ENCODE measurements around the gene HDAC4. TPM values are rescaled to one million over a fixed set of nuclear protein-coding genes. Genes with fewer than 3 reads are reported as not detected.

Gene HDAC4
- total RNA-seq, 1 experiment from 2014 or later = 11.3 TPM

DNA sequence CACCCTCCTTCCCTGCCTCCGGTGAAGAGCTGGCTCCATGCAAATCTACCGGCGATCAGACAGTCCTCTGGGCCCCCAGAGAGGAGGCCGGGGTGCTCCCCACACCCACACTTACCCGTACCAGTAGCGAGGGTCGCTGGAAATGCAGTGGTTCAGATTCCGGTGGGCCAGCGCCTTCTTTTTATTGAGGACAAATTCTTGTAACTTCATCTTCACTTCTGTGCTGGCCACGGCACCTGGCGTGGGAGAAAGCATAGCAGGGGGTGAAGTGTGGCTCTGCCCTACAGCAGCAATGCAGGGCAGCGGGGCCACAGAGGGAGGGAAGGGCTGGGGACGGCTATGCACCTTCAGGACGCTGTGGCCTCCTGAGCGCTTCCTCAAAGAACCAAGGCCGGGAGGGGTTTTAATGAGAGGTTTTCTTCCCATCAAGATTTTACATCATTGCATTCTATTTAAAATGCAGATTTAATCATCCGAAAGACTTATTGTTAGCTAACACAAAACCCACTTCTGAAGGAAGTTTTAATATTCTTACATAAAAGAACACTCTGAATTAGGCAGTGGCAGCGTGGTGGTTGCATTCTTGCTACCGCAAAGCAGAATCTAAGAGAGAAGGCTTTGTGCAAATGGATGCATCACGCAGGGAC lies 237.0 kb downstream of the HDAC4 start:
- Histone ChIP-seq H3K4me3 (no peak overlapping the region), H3K27me3 (no peaks in the 10 kb centered on the region), H3K36me3 (0 out of 2 replicates have a peak, but pooled peaks cover under 1% of the 10 kb centered on the region), H3K9me3 (replicated peaks) (no peaks in the 10 kb centered on the region), H3K4me1 (no peaks in the 10 kb centered on the region), H3K27ac (no peak overlapping the region)
- no peak for DNase-seq

DNA sequence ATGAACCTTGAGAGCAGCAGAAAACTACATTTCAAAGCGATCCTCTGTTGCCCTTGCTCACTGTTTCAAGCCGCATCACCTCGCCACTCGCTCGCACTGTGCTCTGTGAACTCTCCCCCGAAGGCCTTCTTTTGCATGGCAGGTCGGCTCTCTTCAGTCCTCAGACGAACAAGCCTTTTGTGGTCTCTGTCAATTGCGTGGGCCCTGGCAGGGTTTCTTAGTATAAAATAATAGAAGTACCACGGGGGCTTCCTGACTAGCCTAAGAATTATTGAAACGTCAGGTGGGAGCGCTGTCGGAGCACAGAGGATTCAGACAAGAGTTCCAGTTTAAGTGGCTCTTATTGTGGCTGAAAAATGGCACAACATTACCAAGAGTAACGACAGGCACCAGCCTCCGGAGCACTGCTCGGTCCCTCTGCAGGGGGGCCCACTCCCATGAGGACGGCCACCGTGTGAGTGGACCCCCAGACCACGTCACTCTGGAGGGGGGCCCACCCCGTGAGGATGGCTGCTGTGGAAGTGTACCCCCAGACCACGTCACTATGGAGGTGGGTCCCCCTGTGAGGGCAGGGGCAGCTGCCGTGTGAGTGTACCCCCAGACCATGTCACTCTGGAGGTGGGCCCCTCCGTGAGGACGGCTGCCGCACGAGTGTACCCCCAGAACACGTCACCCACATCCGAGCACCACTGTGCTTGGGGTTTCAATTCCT lies 237.7 kb downstream of the HDAC4 start:
- no peak overlapping the region for H3K4me3 ChIP-seq
- no peaks in the 10 kb centered on the region for H3K4me1 ChIP-seq
- no peak overlapping the region for H3K27ac ChIP-seq
- no peaks in the 10 kb centered on the region for H3K36me3 ChIP-seq
- H3K27me3 ChIP-seq = no peaks in the 10 kb centered on the region
- no peak for DNase-seq
- H3K9me3 ChIP-seq (replicated peaks) = no peaks in the 10 kb centered on the region

DNA sequence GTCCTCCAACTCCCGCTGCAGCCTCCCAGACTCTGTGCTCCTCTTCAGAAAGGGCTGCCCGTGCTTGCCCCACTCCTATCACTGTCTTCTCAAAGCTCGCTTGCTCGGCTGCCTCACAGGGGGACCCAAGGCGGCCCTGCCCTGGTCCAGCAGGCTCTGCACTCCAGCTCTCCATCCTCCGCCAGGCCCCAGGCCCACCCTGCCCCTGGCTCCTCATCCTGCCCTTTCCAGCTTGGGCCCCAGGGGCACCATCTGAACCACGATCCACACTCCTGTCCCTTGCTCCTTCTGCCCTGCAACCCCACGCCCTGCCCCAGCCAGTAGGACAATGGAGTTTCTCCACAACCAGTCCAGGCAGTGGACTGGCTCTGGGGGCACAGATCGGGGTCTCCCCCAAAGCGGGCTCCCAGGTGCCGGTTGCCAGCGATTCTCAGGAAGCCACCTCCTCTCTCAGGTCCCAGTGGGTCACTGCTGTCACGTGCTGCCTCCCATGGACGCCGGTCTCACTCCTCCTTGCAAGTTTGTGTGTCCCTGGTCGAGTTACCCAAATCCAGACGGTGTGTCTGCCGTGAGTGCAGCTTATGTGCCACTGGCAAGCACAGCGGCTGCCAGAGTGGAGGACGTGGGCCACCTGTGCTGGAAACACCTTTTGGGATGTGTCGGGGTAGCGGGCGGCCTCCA lies 238.5 kb downstream of the HDAC4 start:
- Histone ChIP-seq H3K4me1 (no peaks in the 10 kb centered on the region), H3K9me3 (replicated peaks) (no peaks in the 10 kb centered on the region), H3K36me3 (no peaks in the 10 kb centered on the region), H3K4me3 (no peak overlapping the region), H3K27me3 (no peaks in the 10 kb centered on the region), H3K27ac (no peak overlapping the region)
- no peak for DNase-seq

DNA sequence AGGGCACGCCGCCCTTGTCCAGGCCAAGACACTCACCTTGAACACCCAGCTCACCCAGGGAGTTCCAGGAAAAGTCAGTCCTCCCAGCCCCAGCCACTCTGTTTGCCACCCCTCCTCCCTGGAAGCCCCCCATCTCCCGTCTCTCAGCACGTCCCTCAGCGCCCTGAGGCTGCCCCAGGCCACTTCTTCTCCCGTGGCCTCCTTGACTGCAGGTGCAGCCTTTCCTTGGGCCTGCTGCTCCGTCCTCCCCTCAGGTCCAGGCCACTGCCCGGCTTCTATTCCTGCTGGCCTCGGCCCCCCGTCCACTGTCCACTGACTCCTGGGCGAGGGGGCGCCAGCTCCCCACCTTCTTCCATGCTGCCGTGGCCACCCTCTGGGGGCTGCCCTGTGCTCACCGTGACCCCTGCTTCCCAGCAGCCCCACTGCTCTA lies 239.1 kb downstream of the HDAC4 start:
- Histone ChIP-seq H3K4me1 (no peaks in the 10 kb centered on the region), H3K4me3 (no peak overlapping the region), H3K27me3 (no peaks in the 10 kb centered on the region), H3K27ac (no peak overlapping the region), H3K36me3 (no peaks in the 10 kb centered on the region), H3K9me3 (replicated peaks) (no peaks in the 10 kb centered on the region)
- DNase-seq = no peak

DNA sequence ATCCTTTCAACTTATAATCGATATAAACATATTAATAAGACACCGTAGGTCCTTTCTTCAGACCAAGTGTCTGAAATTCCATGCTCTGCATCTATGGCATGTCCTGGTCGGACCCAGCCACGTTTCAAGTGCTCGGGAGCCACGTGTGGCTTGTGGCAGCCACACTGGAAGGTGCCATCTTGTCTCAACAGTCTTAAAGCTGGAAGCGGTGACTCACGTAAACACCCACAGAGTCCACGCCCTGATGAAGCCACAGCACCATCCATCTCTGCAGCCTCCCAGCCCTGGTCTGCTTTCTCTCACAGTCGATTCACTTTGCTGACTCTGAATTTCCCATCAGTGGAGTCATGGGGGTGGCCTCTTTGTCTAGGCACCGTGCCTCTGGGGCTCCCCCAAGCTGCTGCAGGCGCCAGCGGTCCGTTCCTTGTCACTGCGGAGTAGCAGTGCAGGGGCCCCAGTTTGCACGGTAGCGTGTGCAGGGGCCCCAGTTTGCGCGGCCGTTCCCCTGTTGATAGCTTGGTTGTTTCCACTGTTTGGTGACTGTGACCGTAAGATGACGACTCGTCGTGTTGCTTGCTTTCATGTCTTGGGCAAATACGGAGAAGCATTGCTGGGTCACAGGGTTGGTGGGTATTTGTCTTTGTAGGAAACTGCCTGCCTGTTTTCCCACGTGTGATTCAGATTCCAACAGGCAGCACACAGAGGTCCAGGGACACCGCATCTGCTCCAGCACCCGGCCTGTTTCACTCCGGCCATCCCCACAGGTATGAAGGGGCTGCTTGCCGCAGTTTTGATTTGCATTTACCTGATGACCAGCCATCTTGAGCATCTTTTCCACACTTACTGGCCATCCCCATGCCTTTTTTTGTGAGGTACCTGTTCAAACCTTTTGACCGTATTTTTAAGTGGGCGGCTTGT lies 240.3 kb downstream of the HDAC4 start:
- Histone ChIP-seq H3K9me3 (replicated peaks) (no peaks in the 10 kb centered on the region), H3K36me3 (no peaks in the 10 kb centered on the region), H3K27me3 (no peaks in the 10 kb centered on the region), H3K4me1 (no peaks in the 10 kb centered on the region), H3K4me3 (no peak overlapping the region), H3K27ac (no peak overlapping the region)
- DNase-seq = no peak

DNA sequence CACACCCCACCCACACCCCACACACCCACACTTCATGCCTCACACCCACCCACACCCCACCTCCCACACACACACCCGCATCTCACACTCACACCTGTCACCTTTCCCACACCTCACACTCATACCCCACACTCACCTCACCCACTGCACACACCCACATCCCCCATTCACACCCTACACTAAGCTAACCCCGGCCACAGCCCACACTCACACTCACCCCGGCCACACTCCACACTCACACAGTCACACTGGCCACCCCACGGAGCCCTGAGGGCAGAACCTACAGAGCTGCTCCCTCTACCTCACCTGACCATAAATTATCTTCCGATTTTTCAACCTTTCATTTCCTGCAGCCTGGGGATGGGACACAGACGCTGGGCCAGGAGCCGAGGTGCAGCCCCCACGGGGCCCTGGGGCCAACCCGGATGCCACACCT lies 241.3 kb downstream of the HDAC4 start:
- no peaks in the 10 kb centered on the region for H3K4me1 ChIP-seq
- no peak overlapping the region for H3K27ac ChIP-seq
- no peak for DNase-seq
- H3K36me3 ChIP-seq = no peaks in the 10 kb centered on the region
- no peaks in the 10 kb centered on the region for H3K27me3 ChIP-seq
- H3K4me3 ChIP-seq = no peak overlapping the region
- H3K9me3 ChIP-seq (replicated peaks) = no peaks in the 10 kb centered on the region

DNA sequence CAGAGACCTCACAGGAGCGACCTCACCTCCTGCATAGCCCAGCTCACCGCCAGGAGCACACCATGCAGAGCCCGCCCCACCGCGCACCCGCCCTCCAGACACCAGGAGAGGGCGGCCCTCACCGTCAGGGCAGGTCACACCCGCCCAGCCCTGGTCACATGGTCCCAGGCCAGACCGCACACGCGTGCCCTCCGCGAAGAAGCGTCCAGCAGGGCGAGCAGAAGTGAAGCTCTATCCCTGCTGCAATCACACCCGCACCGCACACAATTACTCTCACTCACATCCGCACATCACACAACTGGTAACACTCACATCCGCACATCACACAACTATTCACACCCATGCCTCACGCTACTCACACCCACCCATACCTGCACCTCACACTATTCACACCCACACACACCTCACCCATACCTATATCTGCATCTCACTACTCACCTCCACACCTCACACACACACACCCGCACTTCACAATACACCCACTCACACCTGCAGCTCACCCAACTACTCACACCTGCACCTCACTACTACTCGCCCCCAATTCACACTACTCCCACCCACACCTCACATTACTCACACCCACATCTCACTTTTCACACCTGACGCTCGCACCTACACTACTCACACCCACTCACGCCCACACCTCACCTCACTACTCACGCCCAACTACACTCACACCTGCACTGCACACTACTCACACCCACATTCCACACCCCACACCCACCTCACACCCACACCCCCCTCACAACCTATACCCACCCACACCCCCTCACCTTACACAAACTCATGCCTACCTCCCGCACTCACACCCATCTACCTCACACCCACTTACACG lies 242.0 kb downstream of the HDAC4 start:
- Histone ChIP-seq H3K9me3 (replicated peaks) (no peaks in the 10 kb centered on the region), H3K27ac (no peak overlapping the region), H3K4me1 (no peaks in the 10 kb centered on the region), H3K36me3 (no peaks in the 10 kb centered on the region), H3K4me3 (no peak overlapping the region), H3K27me3 (no peaks in the 10 kb centered on the region)
- DNase-seq = no peak

DNA sequence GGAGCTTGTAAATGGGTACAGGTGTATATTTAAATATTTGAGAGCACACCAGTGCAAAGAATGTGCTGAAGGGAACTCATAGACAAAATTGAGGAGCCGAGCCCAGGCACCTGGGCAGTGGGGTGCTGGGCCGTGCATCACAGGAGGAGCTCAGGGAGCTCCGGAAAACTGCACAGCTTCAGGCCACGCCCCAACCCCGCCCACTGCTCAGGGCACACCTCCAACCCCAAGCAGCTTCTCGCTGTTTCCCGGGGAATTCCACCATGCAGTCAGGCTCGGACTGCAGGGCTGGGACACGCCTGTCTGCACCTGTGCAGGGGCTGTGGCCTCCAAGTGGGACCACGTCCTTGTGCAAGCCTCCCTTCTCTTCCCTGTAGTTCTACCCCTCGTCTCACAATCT lies 243.0 kb downstream of the HDAC4 start:
- Histone ChIP-seq H3K9me3 (replicated peaks) (no peaks in the 10 kb centered on the region), H3K27me3 (no peaks in the 10 kb centered on the region), H3K27ac (no peak overlapping the region), H3K4me1 (no peaks in the 10 kb centered on the region), H3K36me3 (no peaks in the 10 kb centered on the region), H3K4me3 (no peak overlapping the region)
- DNase-seq = peak in 1 of 2 experiments; percentile 13

DNA sequence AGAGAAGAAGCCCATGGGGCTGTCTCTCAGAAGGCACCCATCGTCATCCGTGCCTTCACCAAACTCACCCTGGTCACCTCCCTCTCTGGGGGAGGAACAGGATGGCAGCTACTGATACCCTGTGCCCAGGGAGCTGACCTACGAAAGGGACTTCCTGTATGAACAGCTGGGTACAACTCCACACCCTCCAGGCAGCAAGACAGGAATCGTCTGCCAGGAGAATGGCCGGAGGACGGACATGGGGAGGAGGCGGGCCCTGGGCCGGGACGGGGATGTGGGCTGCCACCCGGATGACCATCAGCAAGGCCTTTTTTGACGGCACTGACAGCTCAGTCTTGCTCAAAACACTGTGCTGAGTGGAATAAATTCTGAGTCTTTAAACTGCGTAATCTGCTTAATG lies 243.6 kb downstream of the HDAC4 start:
- H3K4me1 ChIP-seq = no peaks in the 10 kb centered on the region
- H3K27ac ChIP-seq = no peak overlapping the region
- DNase-seq = no peak
- H3K27me3 ChIP-seq = no peaks in the 10 kb centered on the region
- no peaks in the 10 kb centered on the region for H3K36me3 ChIP-seq
- no peaks in the 10 kb centered on the region for H3K9me3 ChIP-seq (replicated peaks)
- H3K4me3 ChIP-seq = no peak overlapping the region

DNA sequence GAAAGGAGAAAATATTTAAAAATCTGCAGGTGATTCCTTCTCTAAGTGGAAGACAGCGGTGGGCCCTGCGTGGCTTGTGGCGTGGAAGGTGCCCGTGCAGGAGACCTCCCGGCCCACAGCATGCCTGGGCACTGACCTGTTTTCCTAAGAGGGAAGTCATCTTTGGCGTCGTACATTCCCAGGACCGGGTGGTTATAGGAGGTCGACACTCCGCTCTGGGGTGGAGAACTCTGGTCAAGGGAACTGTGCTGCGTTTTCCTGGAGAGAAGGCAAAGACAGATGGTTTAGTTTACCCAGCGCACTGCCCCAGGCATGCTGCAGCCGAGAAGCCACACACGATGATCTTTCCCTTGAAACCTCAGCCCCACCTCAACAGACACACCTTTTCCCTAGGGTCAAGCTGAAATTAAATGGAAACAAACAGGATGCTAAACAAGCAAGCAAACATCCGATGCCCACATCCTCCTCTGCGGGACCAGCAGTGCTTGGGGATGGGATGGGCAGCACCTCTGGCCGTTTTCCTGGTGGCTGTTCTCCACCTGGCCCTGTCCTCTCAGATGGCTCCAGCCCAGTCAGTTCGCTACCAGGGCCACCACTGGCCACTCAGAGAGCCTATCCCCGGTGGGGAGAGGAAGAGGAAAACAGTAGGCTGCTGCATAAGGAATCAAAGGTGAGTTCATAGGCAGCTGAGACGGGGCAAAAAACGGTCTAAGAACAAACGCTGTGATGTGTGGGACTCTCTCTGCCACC lies 244.1 kb downstream of the HDAC4 start:
- Histone ChIP-seq H3K9me3 (replicated peaks) (no peaks in the 10 kb centered on the region), H3K27ac (no peak overlapping the region), H3K4me1 (no peaks in the 10 kb centered on the region), H3K4me3 (no peak overlapping the region), H3K27me3 (no peaks in the 10 kb centered on the region), H3K36me3 (no peaks in the 10 kb centered on the region)
- peak in 1 of 2 experiments; percentile 13 for DNase-seq

DNA sequence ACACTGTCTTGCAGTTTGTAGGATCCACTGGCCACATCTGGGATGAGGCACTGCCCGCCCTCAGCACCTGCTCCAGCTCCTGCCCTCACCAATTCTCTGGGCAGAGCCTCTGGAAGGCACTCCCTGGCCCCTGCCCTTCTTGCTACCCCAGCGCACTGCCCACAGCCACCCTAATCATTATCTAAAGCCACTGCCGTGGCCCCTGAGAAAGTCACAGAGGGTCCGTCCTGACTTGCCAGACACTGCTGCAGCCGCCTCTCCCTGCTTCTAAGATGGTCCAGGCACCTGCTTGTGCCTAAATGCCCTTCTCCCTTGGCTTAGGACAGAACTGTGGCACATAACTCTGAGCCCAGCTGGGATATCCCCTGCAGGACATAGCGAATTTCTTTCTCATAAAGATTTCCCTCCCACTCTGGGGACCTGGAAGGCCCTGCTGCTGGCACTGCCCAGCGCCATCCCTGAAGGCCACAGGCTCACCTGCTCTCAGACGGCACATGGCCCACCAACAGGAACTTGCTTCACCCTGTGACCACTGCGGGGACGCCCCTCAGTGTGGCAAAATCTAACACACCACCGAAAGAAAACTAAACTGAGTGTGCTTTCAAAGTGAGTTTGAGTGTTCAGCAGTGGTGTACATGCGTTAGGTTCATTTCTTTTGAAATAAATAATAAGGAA lies 244.9 kb downstream of the HDAC4 start:
- H3K4me1 ChIP-seq = no peaks in the 10 kb centered on the region
- H3K27me3 ChIP-seq = no peaks in the 10 kb centered on the region
- no peak for DNase-seq
- H3K4me3 ChIP-seq = no peak overlapping the region
- H3K9me3 ChIP-seq (replicated peaks) = no peaks in the 10 kb centered on the region
- no peak overlapping the region for H3K27ac ChIP-seq
- H3K36me3 ChIP-seq = no peaks in the 10 kb centered on the region

DNA sequence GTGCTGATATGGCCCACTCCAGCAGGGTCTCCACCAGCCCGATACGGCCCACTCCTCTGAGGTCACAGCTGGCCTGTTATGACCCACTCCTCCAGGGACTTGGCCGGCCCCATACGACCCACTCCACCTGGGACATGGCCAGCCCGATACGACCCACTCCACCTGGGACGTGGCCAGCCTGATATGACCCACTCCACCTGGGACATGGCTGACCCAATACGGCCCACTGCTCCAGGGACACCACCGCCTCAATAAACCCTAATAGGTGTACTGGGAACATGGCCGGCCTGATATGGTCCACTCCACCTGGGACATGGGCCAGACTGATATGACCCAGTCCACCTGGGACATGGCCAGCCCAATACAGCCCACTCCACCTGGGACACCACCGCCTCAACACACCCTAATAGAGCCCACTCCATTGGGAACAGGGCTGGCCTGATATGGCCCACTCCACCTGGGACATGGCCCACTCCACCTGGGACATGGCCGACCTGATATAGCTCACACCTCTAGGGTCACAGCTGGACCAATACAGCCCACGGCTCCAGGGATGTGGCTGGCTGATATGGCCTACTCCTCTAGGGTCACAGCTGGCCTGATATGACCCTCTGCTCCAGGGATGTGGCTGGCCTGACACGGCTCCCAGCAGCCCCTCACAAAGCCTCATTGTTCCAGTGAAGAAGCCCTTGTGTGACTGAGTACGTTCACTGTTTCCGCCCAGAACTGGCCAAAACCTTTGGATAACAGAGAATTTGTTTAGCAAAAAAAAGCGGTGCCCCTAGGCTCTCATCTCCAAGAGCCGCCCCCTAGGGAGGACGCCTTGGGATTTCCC lies 245.6 kb downstream of the HDAC4 start:
- Histone ChIP-seq H3K27ac (no peak overlapping the region), H3K27me3 (no peaks in the 10 kb centered on the region), H3K4me1 (no peaks in the 10 kb centered on the region), H3K4me3 (no peak overlapping the region), H3K9me3 (replicated peaks) (no peaks in the 10 kb centered on the region), H3K36me3 (no peaks in the 10 kb centered on the region)
- DNase-seq = peak in 1 of 2 experiments; percentile 29

Data from SJCRH30 (cell line).